ENCODE measurements around the gene GNG13.

GRCh38 chr16:749010-749409, 51.5 kb downstream of the GNG13 start:
- TF ChIP-seq CTCF (IDR thresholded peaks at IDR 0.05; ENCODE audit: extremely low read depth in 1 of 2, insufficient read depth in 1 of 2, low read depth in 1 of 2, low read length in 2 of 2), result no peak
- no peak for TF ChIP-seq EZH2 (IDR thresholded peaks at IDR 0.05; ENCODE audit: borderline replicate concordance, low read depth, low read length, severe bottlenecking)
- no peak for TF ChIP-seq POLR2A (IDR thresholded peaks at IDR 0.05; ENCODE audit: low read depth, low read length)
- no peak for TF ChIP-seq MYC (IDR thresholded peaks at IDR 0.05; ENCODE audit: low read depth, low read length)
- no peak for TF ChIP-seq MAX (IDR thresholded peaks at IDR 0.05; ENCODE audit: insufficient read depth, insufficient read length)
- TF ChIP-seq POLR2AphosphoS5 (IDR thresholded peaks at IDR 0.05; ENCODE audit: insufficient read depth, low read depth, low read length), result no peak
- TF ChIP-seq JUN (IDR thresholded peaks at IDR 0.05; ENCODE audit: borderline replicate concordance, insufficient read depth, insufficient read length, low read depth), result no peak
- no peak for TF ChIP-seq GATA2 (IDR thresholded peaks at IDR 0.05; ENCODE audit: insufficient read depth, insufficient read length, low read depth, low read length)
- TF ChIP-seq FOS (IDR thresholded peaks at IDR 0.05; ENCODE audit: borderline replicate concordance, insufficient read depth, low read length), result no peak
